Measurements from ENCODE around the gene PHF3.

PHF3 gene, protein sequence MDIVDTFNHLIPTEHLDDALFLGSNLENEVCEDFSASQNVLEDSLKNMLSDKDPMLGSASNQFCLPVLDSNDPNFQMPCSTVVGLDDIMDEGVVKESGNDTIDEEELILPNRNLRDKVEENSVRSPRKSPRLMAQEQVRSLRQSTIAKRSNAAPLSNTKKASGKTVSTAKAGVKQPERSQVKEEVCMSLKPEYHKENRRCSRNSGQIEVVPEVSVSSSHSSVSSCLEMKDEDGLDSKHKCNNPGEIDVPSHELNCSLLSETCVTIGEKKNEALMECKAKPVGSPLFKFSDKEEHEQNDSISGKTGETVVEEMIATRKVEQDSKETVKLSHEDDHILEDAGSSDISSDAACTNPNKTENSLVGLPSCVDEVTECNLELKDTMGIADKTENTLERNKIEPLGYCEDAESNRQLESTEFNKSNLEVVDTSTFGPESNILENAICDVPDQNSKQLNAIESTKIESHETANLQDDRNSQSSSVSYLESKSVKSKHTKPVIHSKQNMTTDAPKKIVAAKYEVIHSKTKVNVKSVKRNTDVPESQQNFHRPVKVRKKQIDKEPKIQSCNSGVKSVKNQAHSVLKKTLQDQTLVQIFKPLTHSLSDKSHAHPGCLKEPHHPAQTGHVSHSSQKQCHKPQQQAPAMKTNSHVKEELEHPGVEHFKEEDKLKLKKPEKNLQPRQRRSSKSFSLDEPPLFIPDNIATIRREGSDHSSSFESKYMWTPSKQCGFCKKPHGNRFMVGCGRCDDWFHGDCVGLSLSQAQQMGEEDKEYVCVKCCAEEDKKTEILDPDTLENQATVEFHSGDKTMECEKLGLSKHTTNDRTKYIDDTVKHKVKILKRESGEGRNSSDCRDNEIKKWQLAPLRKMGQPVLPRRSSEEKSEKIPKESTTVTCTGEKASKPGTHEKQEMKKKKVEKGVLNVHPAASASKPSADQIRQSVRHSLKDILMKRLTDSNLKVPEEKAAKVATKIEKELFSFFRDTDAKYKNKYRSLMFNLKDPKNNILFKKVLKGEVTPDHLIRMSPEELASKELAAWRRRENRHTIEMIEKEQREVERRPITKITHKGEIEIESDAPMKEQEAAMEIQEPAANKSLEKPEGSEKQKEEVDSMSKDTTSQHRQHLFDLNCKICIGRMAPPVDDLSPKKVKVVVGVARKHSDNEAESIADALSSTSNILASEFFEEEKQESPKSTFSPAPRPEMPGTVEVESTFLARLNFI (N-terminal part only)

DNA sequence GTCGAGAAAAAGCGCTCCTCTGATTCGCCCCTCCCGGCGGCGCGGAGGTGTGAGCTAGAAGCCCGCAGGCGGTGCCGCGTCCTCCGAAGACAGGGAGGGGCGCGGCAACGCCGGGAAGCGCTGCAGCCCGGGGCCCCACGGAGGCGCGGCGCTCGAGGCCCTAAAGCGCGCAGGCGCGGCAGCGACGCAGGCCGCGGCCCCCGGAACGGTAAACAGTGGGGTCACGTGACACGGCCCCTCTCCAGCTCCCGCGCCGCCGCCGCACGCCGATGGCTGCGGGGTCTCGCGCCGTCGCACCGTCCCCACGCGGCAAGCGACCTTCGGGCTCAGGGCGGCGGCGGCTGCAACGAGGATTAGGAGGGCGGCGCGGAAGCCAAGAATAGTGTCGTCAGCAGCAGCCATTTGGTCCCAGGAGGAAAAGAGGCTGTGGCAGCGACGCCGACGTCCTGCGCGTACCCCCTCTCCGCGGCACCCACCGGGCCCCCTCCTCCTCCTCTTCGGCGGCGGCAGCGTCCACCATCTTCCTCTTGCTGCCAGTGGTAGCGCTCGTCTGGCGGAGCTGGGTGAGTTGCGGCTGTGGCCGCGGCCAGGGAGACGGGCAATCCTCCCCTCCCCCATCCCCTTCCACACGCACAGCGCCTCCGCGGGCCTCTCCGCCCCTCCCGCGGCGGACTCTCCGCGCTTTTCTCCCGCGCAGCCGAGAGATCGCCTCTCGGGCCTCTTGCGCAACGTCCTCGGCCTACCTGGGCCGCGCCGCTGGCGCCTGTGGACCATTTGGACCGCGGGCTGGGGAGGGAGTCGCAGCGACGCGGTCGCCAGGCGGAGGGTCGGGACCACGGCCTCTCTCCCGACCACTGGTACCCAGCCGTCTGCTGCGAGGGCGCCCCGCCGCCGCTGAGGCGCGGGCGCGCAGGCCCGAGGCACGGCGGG, at the start of gene PHF3:
PHF3 (plus strand) TSS at position 215 of the 930 bp plus-strand sequence. CDS start 10,750 bp downstream, outside the sequence.
- TF ChIP-seq, protein P1, sequence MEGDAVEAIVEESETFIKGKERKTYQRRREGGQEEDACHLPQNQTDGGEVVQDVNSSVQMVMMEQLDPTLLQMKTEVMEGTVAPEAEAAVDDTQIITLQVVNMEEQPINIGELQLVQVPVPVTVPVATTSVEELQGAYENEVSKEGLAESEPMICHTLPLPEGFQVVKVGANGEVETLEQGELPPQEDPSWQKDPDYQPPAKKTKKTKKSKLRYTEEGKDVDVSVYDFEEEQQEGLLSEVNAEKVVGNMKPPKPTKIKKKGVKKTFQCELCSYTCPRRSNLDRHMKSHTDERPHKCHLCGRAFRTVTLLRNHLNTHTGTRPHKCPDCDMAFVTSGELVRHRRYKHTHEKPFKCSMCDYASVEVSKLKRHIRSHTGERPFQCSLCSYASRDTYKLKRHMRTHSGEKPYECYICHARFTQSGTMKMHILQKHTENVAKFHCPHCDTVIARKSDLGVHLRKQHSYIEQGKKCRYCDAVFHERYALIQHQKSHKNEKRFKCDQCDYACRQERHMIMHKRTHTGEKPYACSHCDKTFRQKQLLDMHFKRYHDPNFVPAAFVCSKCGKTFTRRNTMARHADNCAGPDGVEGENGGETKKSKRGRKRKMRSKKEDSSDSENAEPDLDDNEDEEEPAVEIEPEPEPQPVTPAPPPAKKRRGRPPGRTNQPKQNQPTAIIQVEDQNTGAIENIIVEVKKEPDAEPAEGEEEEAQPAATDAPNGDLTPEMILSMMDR (IDR thresholded peaks at IDR 0.05): peak; percentile 20
- H3K4me1 ChIP-seq (ENCODE audit: control insufficient read depth in 1 of 2, insufficient read depth in 1 of 2, low read depth in 1 of 2, low read length in 1 of 2): peaks cover 47 to 49% of the 10 kb centered on the region in 2 experiments
- no peaks in the 10 kb centered on the region for H3K27me3 ChIP-seq
- peak within 1 kb of the TSS; percentile 94 for H3K27ac ChIP-seq
- no peaks in the 10 kb centered on the region for H3K36me3 ChIP-seq
- H3K9me3 ChIP-seq: no peaks in the 10 kb centered on the region
- H3K4me3 ChIP-seq (ENCODE audit: low read depth in 1 of 2, low read length in 1 of 2): peak within 1 kb of the TSS; percentile 84 to 88

DNA sequence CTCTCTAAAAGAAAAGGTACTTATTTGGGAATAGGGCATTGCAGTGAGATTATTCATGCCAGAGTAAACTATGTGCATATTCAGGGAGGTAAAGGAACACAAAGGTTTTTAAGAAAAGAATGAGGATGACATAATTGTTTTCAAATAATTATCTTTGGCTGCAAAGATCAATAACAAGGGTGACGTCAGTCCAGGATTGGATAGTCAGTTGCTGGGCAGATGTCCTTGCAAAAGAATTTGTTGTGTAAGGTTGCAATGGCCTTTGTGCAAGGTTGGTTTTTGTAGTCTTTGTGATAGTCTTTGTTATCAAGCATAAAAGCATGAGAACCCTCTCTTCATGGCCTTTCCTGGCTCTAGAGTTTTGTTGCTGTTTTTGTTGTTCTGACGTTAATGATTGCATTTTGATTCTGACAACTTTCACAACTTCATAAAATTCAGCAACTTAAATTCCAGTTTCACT, 45.6 kb upstream of the PHF3 start:
- TF ChIP-seq, protein P1 (IDR thresholded peaks at IDR 0.05): no peak
- Histone ChIP-seq H3K4me1 (ENCODE audit: control insufficient read depth in 1 of 2, insufficient read depth in 1 of 2, low read depth in 1 of 2, low read length in 1 of 2) (no peaks in the 10 kb centered on the region), H3K27ac (no peak overlapping the region), H3K4me3 (ENCODE audit: low read depth in 1 of 2, low read length in 1 of 2) (no peak overlapping the region), H3K36me3 (no peaks in the 10 kb centered on the region), H3K27me3 (no peaks in the 10 kb centered on the region), H3K9me3 (no peaks in the 10 kb centered on the region)

DNA sequence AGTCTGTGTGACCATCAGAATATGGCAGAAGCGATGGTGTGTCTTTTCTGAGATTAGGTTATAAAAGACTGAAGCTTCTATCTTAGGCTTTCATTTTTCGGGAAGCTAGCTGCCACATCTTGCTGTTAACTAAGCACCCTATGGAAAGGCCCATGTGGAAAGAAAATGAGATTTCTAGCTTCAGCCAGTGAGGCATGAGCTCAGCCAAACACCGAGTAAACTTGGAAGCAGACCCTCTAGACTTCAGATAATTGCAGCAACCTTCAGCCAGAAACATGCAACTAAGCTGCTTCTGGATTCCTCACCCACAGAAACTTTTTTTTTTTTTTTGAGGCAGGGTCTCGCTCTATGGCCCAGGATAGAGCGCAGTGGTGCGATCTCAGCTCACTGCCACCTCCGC, 42.7 kb upstream of the PHF3 start:
- TF ChIP-seq, protein P1 (IDR thresholded peaks at IDR 0.05): no peak
- Histone ChIP-seq H3K27me3 (no peaks in the 10 kb centered on the region), H3K4me3 (ENCODE audit: low read depth in 1 of 2, low read length in 1 of 2) (no peak overlapping the region), H3K4me1 (ENCODE audit: control insufficient read depth in 1 of 2, insufficient read depth in 1 of 2, low read depth in 1 of 2, low read length in 1 of 2) (peaks cover under 1 to 2% of the 10 kb centered on the region in 2 experiments), H3K27ac (no peak overlapping the region), H3K9me3 (no peaks in the 10 kb centered on the region), H3K36me3 (no peaks in the 10 kb centered on the region)

DNA sequence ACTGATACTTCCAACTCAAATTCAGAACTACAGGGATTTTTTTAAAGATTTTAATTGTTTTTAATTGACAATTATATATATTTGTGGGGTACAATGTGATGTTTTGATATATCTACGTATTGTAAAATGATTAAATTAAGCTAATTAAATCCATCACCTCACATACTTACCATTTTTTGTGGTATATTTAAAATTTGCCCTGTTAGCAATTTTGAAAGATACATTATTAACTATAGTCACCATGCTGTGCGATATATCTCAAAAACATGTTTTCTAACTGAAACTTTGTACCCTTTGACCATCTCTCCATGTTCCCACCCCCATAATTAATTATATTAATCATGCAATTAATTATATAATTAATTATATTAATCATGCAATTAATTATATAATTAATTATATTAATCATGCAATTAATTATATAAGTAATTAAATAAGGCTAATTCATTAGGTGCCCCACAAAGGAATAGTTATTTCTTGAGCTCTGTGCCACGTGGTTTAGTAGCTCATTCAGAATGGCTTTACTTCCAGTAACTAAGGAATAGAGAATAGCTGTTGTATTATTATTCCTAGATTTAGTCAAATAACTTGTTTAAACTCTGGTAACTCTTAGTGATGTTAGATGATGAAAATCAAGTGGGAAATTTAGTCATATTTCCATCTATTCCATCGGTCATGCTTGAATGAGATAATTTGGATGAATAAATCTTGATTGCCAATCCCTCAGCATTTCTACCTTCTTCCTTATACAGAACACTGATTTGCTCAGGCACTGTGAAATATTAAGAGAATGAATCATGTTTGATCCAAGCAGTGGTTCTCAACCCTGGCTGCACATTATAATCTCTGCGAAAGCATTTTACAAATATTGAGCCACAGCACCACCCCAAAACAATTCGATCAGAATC, 38.2 kb upstream of the PHF3 start:
- Histone ChIP-seq H3K4me1 (ENCODE audit: control insufficient read depth in 1 of 2, insufficient read depth in 1 of 2, low read depth in 1 of 2, low read length in 1 of 2) (peaks cover 11 to 12% of the 10 kb centered on the region in 2 experiments), H3K9me3 (no peaks in the 10 kb centered on the region), H3K27ac (no peak overlapping the region), H3K4me3 (ENCODE audit: low read depth in 1 of 2, low read length in 1 of 2) (peak overlapping the region in 1 of 2 experiments; percentile 61), H3K27me3 (no peaks in the 10 kb centered on the region), H3K36me3 (no peaks in the 10 kb centered on the region)
- TF ChIP-seq, protein P1 (IDR thresholded peaks at IDR 0.05): no peak
